ENCODE results near the gene CD244. TPM values are rescaled to one million over a fixed set of nuclear protein-coding genes. Genes with fewer than 3 reads are reported as not detected.

CD244 gene
- total and polyA plus RNA-seq, 2 donors (not counting 3 experiments of a cell fraction or from before 2014, with no cell fraction given) = not detected

DNA sequence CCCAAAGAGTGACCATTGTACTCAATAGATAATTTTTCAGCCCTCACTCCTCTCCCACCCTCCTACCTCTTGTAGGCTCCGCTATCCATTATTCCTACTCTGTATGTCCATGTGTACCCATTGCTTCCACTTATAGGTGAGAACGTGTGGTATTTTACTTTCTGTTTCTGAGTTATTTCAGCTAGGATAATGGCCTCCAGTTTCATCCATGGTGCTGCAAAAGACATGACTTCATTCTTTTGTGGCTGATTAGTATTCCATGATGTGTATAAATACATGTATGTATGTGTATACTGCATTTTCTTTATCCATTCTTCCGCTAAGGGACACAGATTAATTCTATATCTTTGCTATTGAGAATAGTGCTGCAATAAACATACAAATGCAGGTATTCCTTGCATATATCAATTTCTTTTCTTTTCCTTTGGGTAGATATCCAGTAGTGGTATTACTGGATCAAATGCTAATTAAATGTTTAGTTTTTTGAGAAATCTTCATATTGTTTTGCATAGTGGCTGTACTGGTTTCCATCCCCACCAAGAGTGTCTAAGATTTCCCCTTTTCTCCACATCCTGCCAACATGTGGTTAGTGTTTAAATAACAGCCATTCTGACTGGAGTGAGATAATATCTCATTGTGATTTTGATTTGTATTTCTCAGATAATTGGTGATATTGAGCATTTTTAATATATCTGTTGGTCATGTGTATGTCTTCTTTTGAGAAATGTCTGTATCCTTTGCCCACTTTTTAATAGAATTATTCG, 61.9 kb downstream of the CD244 start:
- intact Hi-C loops (cut with micrococcal nuclease) (no loop called here), dilution Hi-C loops (cut with MboI; ENCODE audit: extremely low pct_ligation_motif_present, low sequenced_read_pairs) (no loop called here)
- Histone ChIP-seq H3K27me3 (ENCODE audit: control insufficient read depth in 2 of 2, insufficient read depth in 2 of 2, low read length in 2 of 2) (no peaks in the 10 kb centered on the region), H3K9me3 (replicated peaks; ENCODE audit: control insufficient read depth, insufficient read depth, low read length) (no peaks in the 10 kb centered on the region), H3K36me3 (ENCODE audit: control insufficient read depth in 2 of 2, extremely low read depth in 1 of 2, insufficient read depth in 2 of 2, low read length in 2 of 2) (no peaks in the 10 kb centered on the region), H3K9me1 (replicated peaks; ENCODE audit: control insufficient read depth, extremely low read depth, insufficient read depth, low read length) (no peaks in the 10 kb centered on the region), H3K4me1 (ENCODE audit: control insufficient read depth, extremely low read depth, insufficient read depth, low read length) (no peaks in the 10 kb centered on the region), H3K4me3 (replicated peaks in 1 of 3; ENCODE audit: insufficient read depth in 1 of 3, low read depth in 1 of 3, low read length in 3 of 3) (no peak overlapping the region), H3K27ac (ENCODE audit: insufficient read depth, low read depth, low read length) (no peak overlapping the region), H3K9ac (replicated peaks; ENCODE audit: extremely low read depth, insufficient read depth, low read length) (no peak overlapping the region), H3K79me2 (ENCODE audit: control insufficient read depth, insufficient read depth, low read length) (no peaks in the 10 kb centered on the region), H3K4me2 (ENCODE audit: insufficient read depth, low read length) (no peak overlapping the region), H4K20me1 (replicated peaks; ENCODE audit: control insufficient read depth, extremely low read depth, insufficient read depth, low read length) (no peaks in the 10 kb centered on the region), H2AFZ (ENCODE audit: low read depth, low read length) (no peak overlapping the region)
- FAIRE-seq (no peak), DNase-seq (ENCODE audit: low read depth, low spot score) (no peak)
- no peak for TF ChIP-seq MYC (IDR thresholded peaks at IDR 0.05; ENCODE audit: low read depth, low read length)
- no peak for TF ChIP-seq POLR2A (IDR thresholded peaks at IDR 0.05; ENCODE audit: low read depth, low read length)
- no peak for TF ChIP-seq EZH2 (IDR thresholded peaks at IDR 0.05; ENCODE audit: borderline replicate concordance, low read depth, low read length, severe bottlenecking)
- TF ChIP-seq, protein P1, sequence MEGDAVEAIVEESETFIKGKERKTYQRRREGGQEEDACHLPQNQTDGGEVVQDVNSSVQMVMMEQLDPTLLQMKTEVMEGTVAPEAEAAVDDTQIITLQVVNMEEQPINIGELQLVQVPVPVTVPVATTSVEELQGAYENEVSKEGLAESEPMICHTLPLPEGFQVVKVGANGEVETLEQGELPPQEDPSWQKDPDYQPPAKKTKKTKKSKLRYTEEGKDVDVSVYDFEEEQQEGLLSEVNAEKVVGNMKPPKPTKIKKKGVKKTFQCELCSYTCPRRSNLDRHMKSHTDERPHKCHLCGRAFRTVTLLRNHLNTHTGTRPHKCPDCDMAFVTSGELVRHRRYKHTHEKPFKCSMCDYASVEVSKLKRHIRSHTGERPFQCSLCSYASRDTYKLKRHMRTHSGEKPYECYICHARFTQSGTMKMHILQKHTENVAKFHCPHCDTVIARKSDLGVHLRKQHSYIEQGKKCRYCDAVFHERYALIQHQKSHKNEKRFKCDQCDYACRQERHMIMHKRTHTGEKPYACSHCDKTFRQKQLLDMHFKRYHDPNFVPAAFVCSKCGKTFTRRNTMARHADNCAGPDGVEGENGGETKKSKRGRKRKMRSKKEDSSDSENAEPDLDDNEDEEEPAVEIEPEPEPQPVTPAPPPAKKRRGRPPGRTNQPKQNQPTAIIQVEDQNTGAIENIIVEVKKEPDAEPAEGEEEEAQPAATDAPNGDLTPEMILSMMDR (IDR thresholded peaks at IDR 0.05; ENCODE audit: extremely low read depth in 1 of 2, insufficient read depth in 1 of 2, low read depth in 1 of 2, low read length in 2 of 2) = no peak
- TF ChIP-seq, protein P2, sequence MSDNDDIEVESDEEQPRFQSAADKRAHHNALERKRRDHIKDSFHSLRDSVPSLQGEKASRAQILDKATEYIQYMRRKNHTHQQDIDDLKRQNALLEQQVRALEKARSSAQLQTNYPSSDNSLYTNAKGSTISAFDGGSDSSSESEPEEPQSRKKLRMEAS (IDR thresholded peaks at IDR 0.05; ENCODE audit: insufficient read depth, insufficient read length) = no peak
- no peak for TF ChIP-seq GATA2 (IDR thresholded peaks at IDR 0.05; ENCODE audit: insufficient read depth, insufficient read length, low read depth, low read length)
- TF ChIP-seq POLR2AphosphoS5 (IDR thresholded peaks at IDR 0.05; ENCODE audit: insufficient read depth, low read depth, low read length) = no peak
- no peak for TF ChIP-seq FOS (IDR thresholded peaks at IDR 0.05; ENCODE audit: borderline replicate concordance, insufficient read depth, low read length)
- no peak for TF ChIP-seq JUN (IDR thresholded peaks at IDR 0.05; ENCODE audit: borderline replicate concordance, insufficient read depth, insufficient read length, low read depth)
- ChIA-PET CTCF (interaction anchor here (1.3 kb wide), 1 partner anchor 34 kb away, joined by 4 read pairs; no protein-coding TSS in a partner anchor), POLR2A (no interaction called here)
- BruUV-seq (replicated peaks) = no TSS peak

Data from endothelial cell of umbilical vein (primary cell).